ENCODE measurements around the gene SRPX.

Gene SRPX

DNA sequence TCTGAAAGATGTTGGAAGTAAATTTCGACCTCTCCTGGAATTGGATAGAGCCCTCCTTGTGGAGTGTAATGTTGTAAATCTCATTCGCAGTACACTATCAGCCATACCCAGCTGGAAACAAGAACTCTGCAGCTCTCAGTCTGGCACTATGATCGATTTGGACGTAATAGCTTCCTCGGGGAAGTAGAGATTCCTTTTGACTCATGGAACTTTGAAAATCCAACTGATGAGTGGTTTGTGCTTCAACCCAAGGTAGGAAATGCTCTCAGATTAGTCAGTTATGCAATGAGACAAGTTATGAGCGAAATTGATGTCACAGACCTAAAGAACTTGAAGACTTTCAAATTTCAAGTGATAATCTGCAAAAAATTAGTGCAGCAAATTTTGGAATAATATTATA is 110.4 kb downstream of the SRPX start:
- TF ChIP-seq, protein P1, sequence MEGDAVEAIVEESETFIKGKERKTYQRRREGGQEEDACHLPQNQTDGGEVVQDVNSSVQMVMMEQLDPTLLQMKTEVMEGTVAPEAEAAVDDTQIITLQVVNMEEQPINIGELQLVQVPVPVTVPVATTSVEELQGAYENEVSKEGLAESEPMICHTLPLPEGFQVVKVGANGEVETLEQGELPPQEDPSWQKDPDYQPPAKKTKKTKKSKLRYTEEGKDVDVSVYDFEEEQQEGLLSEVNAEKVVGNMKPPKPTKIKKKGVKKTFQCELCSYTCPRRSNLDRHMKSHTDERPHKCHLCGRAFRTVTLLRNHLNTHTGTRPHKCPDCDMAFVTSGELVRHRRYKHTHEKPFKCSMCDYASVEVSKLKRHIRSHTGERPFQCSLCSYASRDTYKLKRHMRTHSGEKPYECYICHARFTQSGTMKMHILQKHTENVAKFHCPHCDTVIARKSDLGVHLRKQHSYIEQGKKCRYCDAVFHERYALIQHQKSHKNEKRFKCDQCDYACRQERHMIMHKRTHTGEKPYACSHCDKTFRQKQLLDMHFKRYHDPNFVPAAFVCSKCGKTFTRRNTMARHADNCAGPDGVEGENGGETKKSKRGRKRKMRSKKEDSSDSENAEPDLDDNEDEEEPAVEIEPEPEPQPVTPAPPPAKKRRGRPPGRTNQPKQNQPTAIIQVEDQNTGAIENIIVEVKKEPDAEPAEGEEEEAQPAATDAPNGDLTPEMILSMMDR (IDR thresholded peaks at IDR 0.05) = no peak
- H2AFZ ChIP-seq = no peak overlapping the region
- H3K4me3 ChIP-seq (ENCODE audit: low read depth, low read length) = no peak overlapping the region
- H3K9ac ChIP-seq = no peak overlapping the region
- no peaks in the 10 kb centered on the region for H3K9me3 ChIP-seq (ENCODE audit: control insufficient read depth, low read length)
- H3K4me1 ChIP-seq = no peaks in the 10 kb centered on the region
- no peaks in the 10 kb centered on the region for H3K36me3 ChIP-seq (ENCODE audit: control insufficient read depth, insufficient read depth, low read length)
- H3K27ac ChIP-seq = no peak overlapping the region
- H3K4me2 ChIP-seq (ENCODE audit: low read length) = no peak overlapping the region
- H3K27me3 ChIP-seq (ENCODE audit: control insufficient read depth, insufficient read depth, low read length) = no peaks in the 10 kb centered on the region
- H3K79me2 ChIP-seq = no peaks in the 10 kb centered on the region

DNA sequence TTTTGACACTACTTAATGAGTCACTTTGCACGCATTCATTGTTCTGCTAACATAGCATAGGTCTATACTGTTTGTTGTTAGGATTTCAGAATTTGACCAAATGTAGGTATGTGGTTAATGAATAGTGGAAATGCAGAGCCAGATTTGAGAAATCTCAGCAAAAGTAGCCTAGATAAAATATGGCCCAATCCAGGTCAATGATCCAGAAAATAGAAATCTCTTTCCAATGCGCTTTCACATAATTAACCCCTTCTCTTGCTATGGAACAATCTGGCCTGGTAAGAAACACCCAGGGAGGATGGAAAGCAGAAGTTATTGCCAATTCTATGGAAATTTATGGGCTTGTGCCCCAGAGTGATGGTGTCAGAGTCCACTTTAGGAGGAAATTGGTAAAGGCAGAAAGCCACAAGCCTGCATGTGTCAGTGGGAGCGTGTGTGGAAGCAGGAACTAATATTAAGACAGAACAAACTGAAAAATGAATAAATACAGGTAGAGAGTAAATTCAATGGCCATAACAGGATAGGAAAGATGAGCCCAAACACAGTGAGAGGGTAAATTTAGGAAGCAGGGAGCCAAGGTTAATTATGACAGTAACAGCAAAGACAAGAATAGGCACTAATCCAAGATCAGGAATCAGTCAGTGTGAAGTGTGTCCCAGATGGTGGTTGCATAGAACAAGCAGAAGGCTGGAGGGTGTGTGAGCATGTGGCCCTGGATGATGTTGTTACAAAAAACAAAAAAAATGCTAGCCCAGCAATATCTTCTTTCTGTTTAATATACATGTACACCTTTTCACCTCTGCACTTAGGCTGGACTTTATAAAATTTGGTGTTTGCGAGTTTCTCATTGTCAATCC is 111.4 kb downstream of the SRPX start:
- TF ChIP-seq, protein P1 (IDR thresholded peaks at IDR 0.05) = no peak
- Histone ChIP-seq H3K4me1 (no peaks in the 10 kb centered on the region), H3K79me2 (no peaks in the 10 kb centered on the region), H3K9me3 (ENCODE audit: control insufficient read depth, low read length) (no peaks in the 10 kb centered on the region), H2AFZ (no peak overlapping the region), H3K27ac (no peak overlapping the region), H3K4me3 (ENCODE audit: low read depth, low read length) (no peak overlapping the region), H3K9ac (no peak overlapping the region), H3K36me3 (ENCODE audit: control insufficient read depth, insufficient read depth, low read length) (no peaks in the 10 kb centered on the region), H3K27me3 (ENCODE audit: control insufficient read depth, insufficient read depth, low read length) (no peaks in the 10 kb centered on the region), H3K4me2 (ENCODE audit: low read length) (no peak overlapping the region)

DNA sequence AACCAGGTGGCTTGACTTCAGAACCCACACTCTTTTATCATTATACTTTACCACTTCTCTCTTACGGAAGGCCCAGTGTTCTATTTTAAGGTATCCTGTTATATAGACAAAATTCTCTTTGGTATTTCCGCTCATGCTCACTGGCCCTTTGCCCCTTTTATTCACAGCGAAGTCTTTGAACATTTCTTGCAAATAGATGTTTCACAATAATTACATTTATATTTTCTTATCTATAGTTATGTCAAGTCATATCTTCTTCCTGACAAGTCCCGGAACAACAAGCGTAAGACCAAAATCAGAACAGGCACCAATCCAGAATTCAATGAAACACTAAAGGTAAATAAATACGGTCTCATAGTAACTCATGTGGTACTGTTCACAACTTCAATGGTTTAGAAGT is 112.3 kb downstream of the SRPX start:
- no peaks in the 10 kb centered on the region for H3K79me2 ChIP-seq
- H3K27me3 ChIP-seq (ENCODE audit: control insufficient read depth, insufficient read depth, low read length) = no peaks in the 10 kb centered on the region
- H3K4me2 ChIP-seq (ENCODE audit: low read length) = no peak overlapping the region
- H3K9ac ChIP-seq = no peak overlapping the region
- TF ChIP-seq, protein P1 (IDR thresholded peaks at IDR 0.05) = no peak
- H2AFZ ChIP-seq = no peak overlapping the region
- H3K9me3 ChIP-seq (ENCODE audit: control insufficient read depth, low read length) = no peaks in the 10 kb centered on the region
- no peaks in the 10 kb centered on the region for H3K4me1 ChIP-seq
- no peaks in the 10 kb centered on the region for H3K36me3 ChIP-seq (ENCODE audit: control insufficient read depth, insufficient read depth, low read length)
- H3K27ac ChIP-seq = no peak overlapping the region
- no peak overlapping the region for H3K4me3 ChIP-seq (ENCODE audit: low read depth, low read length)

DNA sequence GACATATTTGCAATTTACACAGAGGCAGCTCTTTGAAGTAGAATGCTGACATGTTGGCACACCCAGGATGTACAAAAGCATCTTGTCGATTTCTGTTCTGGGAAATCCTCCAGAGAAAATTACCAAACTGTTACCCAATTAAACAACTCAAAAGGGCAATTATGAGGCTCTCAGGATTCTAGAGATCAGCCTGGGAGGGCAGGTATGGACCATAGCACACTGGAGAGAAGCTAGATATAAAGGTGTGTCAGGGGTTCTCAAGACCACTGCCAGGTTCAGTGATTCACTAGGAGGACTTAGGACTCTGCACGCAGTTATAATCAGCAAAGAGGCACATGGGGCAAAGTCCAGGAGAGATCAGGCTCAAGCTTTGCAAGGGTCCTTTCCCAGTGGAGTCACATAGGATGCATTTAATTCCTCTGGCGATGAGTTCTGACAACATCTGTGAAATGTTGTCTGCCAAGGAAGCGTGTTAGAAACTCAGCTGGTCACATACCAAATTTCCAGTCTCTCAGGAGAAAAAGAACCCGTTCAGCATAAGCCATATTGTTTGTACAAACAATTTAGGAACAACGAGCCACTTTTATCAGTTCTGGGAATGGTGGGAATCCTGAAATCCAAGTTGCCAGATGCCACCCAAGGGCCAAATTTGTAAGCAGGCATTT is 113.5 kb downstream of the SRPX start:
- Histone ChIP-seq H3K4me3 (ENCODE audit: low read depth, low read length) (no peak overlapping the region), H3K4me2 (ENCODE audit: low read length) (no peak overlapping the region), H3K27me3 (ENCODE audit: control insufficient read depth, insufficient read depth, low read length) (no peaks in the 10 kb centered on the region), H3K9ac (no peak overlapping the region), H2AFZ (no peak overlapping the region), H3K4me1 (no peaks in the 10 kb centered on the region), H3K9me3 (ENCODE audit: control insufficient read depth, low read length) (no peaks in the 10 kb centered on the region), H3K27ac (no peak overlapping the region), H3K79me2 (no peaks in the 10 kb centered on the region), H3K36me3 (ENCODE audit: control insufficient read depth, insufficient read depth, low read length) (no peaks in the 10 kb centered on the region)
- TF ChIP-seq, protein P1 (IDR thresholded peaks at IDR 0.05) = no peak

Data from parathyroid adenoma (tissue), 2 donors.